H1 (cell line): ENCODE results near the gene LRCH3. TPM values are rescaled to one million over a fixed set of nuclear protein-coding genes. Genes with fewer than 3 reads are reported as not detected.

Experiments
- CTCF ChIA-PET: fragments of 300-600 bp; sonication (Branson Sonifier 250); formaldehyde crosslinking; loops from one replicate; lab custom pipeline; 2021; ENCODE audit not compliant: partially characterized antibody; lab: Charles Lee
- POLR2A ChIA-PET: fragments of 300-600 bp; sonication (Branson Sonifier 250); formaldehyde crosslinking; loops from one replicate; lab custom pipeline; 2021; ENCODE audit warnings: inconsistent platforms; ENCODE audit not compliant: partially characterized antibody; lab: Charles Lee
- DNase-seq, 2 experiments: peaks; one replicate each; pipeline versions ENCODE4 v3.0.0 to v3.0.0-alpha.2; 2010 to 2022; ENCODE audit warnings: low spot score in 2 of 2, low read depth in 1 of 2, mixed read lengths in 1 of 2
- FAIRE-seq: peaks from 2 replicates; lab custom pipeline; 2011; peaks lifted over from hg19 to GRCh38; lab: Jason Lieb, UNC
- H2AFZ ChIP-seq: 2 replicates; pipeline ENCODE4 v1.8.1; 2012; ENCODE audit warnings: low read length, inconsistent platforms
- H2AK5ac ChIP-seq: 2 replicates; pipeline ENCODE4 v1.6.1; 2013; ENCODE audit warnings: low read depth, low read length
- H2BK120ac ChIP-seq: replicated peaks from 2 replicates; pipeline ENCODE3; 2013; ENCODE audit warnings: low read depth, low read length, inconsistent platforms
- H2BK12ac ChIP-seq: 2 replicates; pipeline ENCODE4 v1.6.1; 2013; ENCODE audit warnings: low read depth, low read length
- H2BK15ac ChIP-seq: 2 replicates; pipeline ENCODE4 v1.6.1; 2013; ENCODE audit warnings: low read length
- H2BK20ac ChIP-seq: 2 replicates; pipeline ENCODE4 v1.6.1; 2013; ENCODE audit warnings: low read length
- H2BK5ac ChIP-seq: 2 replicates; pipeline ENCODE4 v1.6.1; 2013; ENCODE audit warnings: low read depth, low read length
- H3K14ac ChIP-seq: 2 replicates; pipeline ENCODE4 v1.6.1; 2013; ENCODE audit warnings: inconsistent platforms; ENCODE audit not compliant: insufficient read length
- H3K18ac ChIP-seq: 2 replicates; pipeline ENCODE4 v1.6.1; 2013; ENCODE audit warnings: low read length; ENCODE audit errors: extremely low read depth
- H3K23ac ChIP-seq: 2 replicates; pipeline ENCODE4 v1.6.1; 2013; ENCODE audit warnings: inconsistent platforms; ENCODE audit not compliant: insufficient read length
- H3K23me2 ChIP-seq: 2 replicates; pipeline ENCODE4 v1.6.1; 2013; ENCODE audit warnings: low read depth, low read length
- H3K27ac ChIP-seq: 2 replicates; pipeline ENCODE4 v1.6.1; 2011; ENCODE audit warnings: low read depth, low read length, inconsistent platforms
- H3K27me3 ChIP-seq, 4 experiments: replicated peaks in 1 of 4; 1 replicate in 1 of 4; 2 replicates in 3 of 4; pipeline versions ENCODE4 v1.6.1 to v1.8.1; 2011 to 2013; ENCODE audit warnings: low read length in 3 of 4, mild to moderate bottlenecking in 3 of 4, inconsistent platforms in 2 of 4, mixed read lengths in 2 of 4, moderate library complexity in 1 of 4; ENCODE audit not compliant: control insufficient read depth in 3 of 4, insufficient read depth in 3 of 4; ENCODE audit errors: extremely low read depth in 1 of 4
- H3K36me3 ChIP-seq, 4 experiments: 2 replicates each; pipeline versions ENCODE4 v1.6.1 to v1.8.1; 2011 to 2013; ENCODE audit warnings: mild to moderate bottlenecking in 4 of 4, low read length in 3 of 4, moderate library complexity in 2 of 4, control low read depth in 1 of 4, inconsistent platforms in 1 of 4; ENCODE audit not compliant: insufficient read depth in 4 of 4, control insufficient read depth in 2 of 4
- H3K4ac ChIP-seq: replicated peaks from 2 replicates; pipeline ENCODE3; 2013; ENCODE audit warnings: low read length, low read depth, mixed read lengths, inconsistent platforms; ENCODE audit not compliant: insufficient read length
- H3K4me1 ChIP-seq, 4 experiments: replicated peaks in 1 of 4; 1 replicate in 1 of 4; 2 replicates in 3 of 4; pipeline versions ENCODE4 v1.6.1 to v1.8.1; 2011 to 2013; ENCODE audit warnings: low read length in 3 of 4, inconsistent platforms in 2 of 4, mixed read lengths in 1 of 4; ENCODE audit not compliant: insufficient read depth in 4 of 4, control insufficient read depth in 3 of 4
- H3K4me2 ChIP-seq, 2 experiments: 2 replicates each; pipeline versions ENCODE4 v1.6.1 to v1.8.1; 2011 to 2013; ENCODE audit warnings: low read depth in 2 of 2, low read length in 2 of 2, control low read depth in 1 of 2, inconsistent platforms in 1 of 2, mild to moderate bottlenecking in 1 of 2; ENCODE audit not compliant: insufficient read depth in 1 of 2
- H3K4me3 ChIP-seq, 4 experiments: fragments of 200-600, 300-600 bp in 1 of 4; sonication (generic), shearing (Covaris generic), sonication (Bioruptor Twin) in 1 of 4; 2 replicates each; pipeline versions ENCODE4 v1.5.1 to v1.8.1; 2011 to 2016; ENCODE audit warnings: low read length in 4 of 4, low read depth in 3 of 4, control low read depth in 2 of 4, inconsistent platforms in 2 of 4, mild to moderate bottlenecking in 2 of 4, mixed read lengths in 1 of 4, moderate library complexity in 1 of 4; ENCODE audit not compliant: insufficient read depth in 2 of 4; ENCODE audit errors: extremely low read depth in 1 of 4
- H3K56ac ChIP-seq: replicated peaks from 2 replicates; pipeline ENCODE3; 2013; ENCODE audit warnings: low read depth, mild to moderate bottlenecking, mixed read lengths, low read length, inconsistent platforms; ENCODE audit not compliant: insufficient read length
- H3K79me1 ChIP-seq: 2 replicates; pipeline ENCODE4 v1.6.1; 2013; ENCODE audit warnings: low read depth, low read length, control low read depth
- H3K79me2 ChIP-seq, 2 experiments: 2 replicates each; pipeline versions ENCODE4 v1.6.1 to v1.8.1; 2012 to 2013; ENCODE audit warnings: low read length in 2 of 2, mild to moderate bottlenecking in 2 of 2, inconsistent platforms in 1 of 2; ENCODE audit not compliant: insufficient read depth in 2 of 2, control insufficient read depth in 1 of 2
- H3K9ac ChIP-seq, 4 experiments: replicated peaks in 1 of 4; 1 replicate in 1 of 4; 2 replicates in 3 of 4; pipeline versions ENCODE4 v1.6.1 to v1.8.1; 2011 to 2013; ENCODE audit warnings: low read depth in 3 of 4, low read length in 3 of 4, control low read depth in 2 of 4, mild to moderate bottlenecking in 2 of 4, moderate library complexity in 2 of 4, inconsistent platforms in 1 of 4; ENCODE audit errors: extremely low read depth in 1 of 4
- H3K9me3 ChIP-seq, 2 experiments: 2 replicates each; pipeline versions ENCODE4 v1.6.1 to v1.8.1; 2012 to 2013; ENCODE audit warnings: mild to moderate bottlenecking in 2 of 2, moderate library complexity in 2 of 2, control low read depth in 1 of 2, inconsistent platforms in 1 of 2, low read depth in 1 of 2, low read length in 1 of 2, mixed read lengths in 1 of 2; ENCODE audit not compliant: insufficient read depth in 2 of 2
- H4K20me1 ChIP-seq, 2 experiments: replicated peaks in 1 of 2; 2 replicates each; pipeline versions ENCODE3 to v1.8.1; 2011 to 2013; ENCODE audit warnings: inconsistent platforms in 2 of 2, low read length in 2 of 2, mild to moderate bottlenecking in 1 of 2; ENCODE audit not compliant: insufficient read depth in 2 of 2, control insufficient read depth in 1 of 2
- H4K5ac ChIP-seq: 2 replicates; pipeline ENCODE4 v1.6.1; 2013; ENCODE audit warnings: low read length, low read depth, mixed read lengths, inconsistent platforms; ENCODE audit not compliant: insufficient read length
- H4K8ac ChIP-seq: 2 replicates; pipeline ENCODE4 v1.8.0; 2013; ENCODE audit warnings: mild to moderate bottlenecking, moderate library complexity, low read length, inconsistent platforms; ENCODE audit not compliant: insufficient read depth; ENCODE audit errors: extremely low read depth
- H4K91ac ChIP-seq: replicated peaks from 2 replicates; pipeline ENCODE3; 2013; ENCODE audit warnings: low read length, mixed read lengths, inconsistent platforms; ENCODE audit not compliant: insufficient read length
- ASH2L ChIP-seq: fragments of 200-600, 300-600 bp; sonication (generic); IDR thresholded peaks from one replicate; pipeline ENCODE4 v1.7.1; 2017; ENCODE audit warnings: low read length
- BACH1 ChIP-seq: IDR thresholded peaks from 2 replicates; pipeline ENCODE4 v1.6.1; 2012; ENCODE audit warnings: low read length, improper control_type of control experiment
- JUN ChIP-seq: IDR thresholded peaks from 2 replicates; pipeline ENCODE4 v1.6.1; 2011; ENCODE audit warnings: low read depth, mild to moderate bottlenecking, improper control_type of control experiment, low read length
- KDM4A ChIP-seq: IDR thresholded peaks from one replicate; pipeline ENCODE4 v1.7.1; 2012; ENCODE audit warnings: low read depth, mild to moderate bottlenecking, moderate library complexity, low read length, inconsistent platforms; ENCODE audit not compliant: severe bottlenecking
- MAFK ChIP-seq: IDR thresholded peaks from 2 replicates; pipeline ENCODE4 v1.6.1; 2012; ENCODE audit warnings: low read depth, mild to moderate bottlenecking, improper control_type of control experiment, low read length
- POLR2AphosphoS5 ChIP-seq: IDR thresholded peaks from 2 replicates; pipeline ENCODE4 v1.6.1; 2011; ENCODE audit warnings: low read depth, low read length
- RAD21 ChIP-seq, 2 experiments: IDR thresholded peaks in 1 of 2; conservative IDR thresholded peaks in 1 of 2; 2 replicates each; pipeline ENCODE4 v1.6.1; 2011; ENCODE audit warnings: low read depth in 2 of 2, low read length in 2 of 2, improper control_type of control experiment in 1 of 2, inconsistent platforms in 1 of 2, mild to moderate bottlenecking in 1 of 2, moderate library complexity in 1 of 2
- SAP30 ChIP-seq: fragments of 300-600 bp; sonication (generic); IDR thresholded peaks from 2 replicates; pipeline ENCODE4 v1.7.1; 2012; ENCODE audit warnings: low read length, moderate library complexity, mild to moderate bottlenecking, inconsistent platforms; ENCODE audit not compliant: insufficient read depth, insufficient replicate concordance
- SIRT6 ChIP-seq: IDR thresholded peaks from one replicate; pipeline ENCODE4 v1.7.1; 2012; ENCODE audit warnings: low read length, inconsistent platforms
- SIX5 ChIP-seq: IDR thresholded peaks from 2 replicates; pipeline ENCODE4 v1.6.1; 2011; ENCODE audit warnings: mild to moderate bottlenecking, low read depth, low read length
- TBP ChIP-seq: IDR thresholded peaks from 2 replicates; pipeline ENCODE4 v1.6.1; 2011; ENCODE audit warnings: low read depth, low read length, improper control_type of control experiment
- TCF12 ChIP-seq: IDR thresholded peaks from 2 replicates; pipeline ENCODE4 v1.6.1; 2011; ENCODE audit warnings: low read depth, mild to moderate bottlenecking, low read length
- USF2 ChIP-seq: IDR thresholded peaks from 2 replicates; pipeline ENCODE4 v1.6.1; 2011; ENCODE audit warnings: low read length, improper control_type of control experiment
- WGBS, 2 experiments: shearing (Covaris generic) in 1 of 2; methylation state at CpG; one replicate each; pipeline versions ENCODE4 v1.1.6 to v1.1.7; 2013 to 2015; ENCODE audit warnings: low lambda C conversion rate in 2 of 2, mixed read lengths in 2 of 2, inconsistent platforms in 1 of 2, low coverage in 1 of 2, missing lambda C conversion rate in 1 of 2; ENCODE audit not compliant: insufficient replicate concordance in 2 of 2, insufficient coverage in 1 of 2, insufficient read length in 1 of 2; ENCODE audit errors: extremely low coverage in 1 of 2, missing lambda C conversion rate in 1 of 2; 5-methylcytosine and 5-hydroxymethylcytosine counted together
- polyA plus RNA-seq, 7 experiments: library from polyadenylated mRNA; depleted of rRNA in 3 of 7; stranded (reverse) in 5 of 7; unstranded in 2 of 7; fragments of >200 nt in 5 of 7; fragments of 200-250 nt in 2 of 7; gene quantifications; 1 replicate in 5 of 7; 2 replicates in 1 of 7; 4 replicates in 1 of 7; pipeline versions ENCODE4 v1.2.1 to v1.2.3, GENCODE V29; 2011 to 2013; ENCODE audit warnings: missing spikeins in 2 of 7, mixed read lengths in 2 of 7
- total RNA-seq: library from RNA; stranded (reverse); fragmentation: NEBNext Ultra II Directional; extraction: Animal tissue kit (Norgen Biotek cat#: 25700); gene quantifications from 2 replicates; pipeline ENCODE4 v1.2.1, GENCODE V29; 2021

Gene LRCH3
- total and polyA plus RNA-seq, 2 of the 8 experiments (the other 6 are each of a cell fraction or from before 2014, with no cell fraction given): 58.4 to 66.0 TPM

GRCh38 chr3:197936819-197937384 lies 145.8 kb downstream of the LRCH3 start:
- H3K9me3 ChIP-seq: no peaks in the 10 kb centered on the region
- H2BK15ac ChIP-seq: no peak overlapping the region
- no peak overlapping the region for H2BK120ac ChIP-seq
- H3K23me2 ChIP-seq: no peaks in the 10 kb centered on the region
- H3K4ac ChIP-seq: no peak overlapping the region
- H3K79me1 ChIP-seq: no peaks in the 10 kb centered on the region
- no peaks in the 10 kb centered on the region for H3K36me3 ChIP-seq
- H3K9ac ChIP-seq: no peak overlapping the region
- no peak overlapping the region for H2BK12ac ChIP-seq
- no peak overlapping the region for H2BK20ac ChIP-seq
- H3K18ac ChIP-seq: no peak overlapping the region
- H3K56ac ChIP-seq: no peak overlapping the region
- no peaks in the 10 kb centered on the region for H3K79me2 ChIP-seq
- H3K4me1 ChIP-seq: peaks cover 0 to 4% (median 0%) of the 10 kb centered on the region in 4 experiments; a peak in 1 of 7 replicates
- DNase-seq: no peak
- H3K14ac ChIP-seq: no peak overlapping the region
- H4K20me1 ChIP-seq: no peaks in the 10 kb centered on the region
- no peak overlapping the region; a peak in 2 of 4 replicates for H3K4me2 ChIP-seq
- CTCF ChIA-PET: interaction anchor here (0.5 to 2.5 kb wide), 8 partner anchors 10 to 236 kb away, joined by 3 to 20 read pairs (median 3); no protein-coding TSS in a partner anchor
- no peak for FAIRE-seq
- no peaks in the 10 kb centered on the region for H3K27me3 ChIP-seq
- no peak overlapping the region for H4K5ac ChIP-seq
- 0 out of 2 replicates have a peak overlapping the region, but pooled peaks have one; percentile 3 for H3K27ac ChIP-seq
- no peak overlapping the region for H4K8ac ChIP-seq
- no peak overlapping the region for H2AK5ac ChIP-seq
- H2AFZ ChIP-seq: no peak overlapping the region
- no peak overlapping the region; a peak in 1 of 8 replicates for H3K4me3 ChIP-seq
- H4K91ac ChIP-seq: no peak overlapping the region
- WGBS, 2 experiments: 89% methylated on average over 15 of the region's 15 CpGs; no CpG with 5 or more reads in 1 of the 2 experiments
- no peak overlapping the region for H3K23ac ChIP-seq
- no peak overlapping the region for H2BK5ac ChIP-seq
- POLR2A ChIA-PET: interaction anchor here (0.6 to 2.1 kb wide), 2 partner anchors 13 to 84 kb away, joined by 3 to 8 read pairs; partner anchors contain the start of gene RPL35A
- TF ChIP-seq SIRT6 (no peak), ASH2L (no peak), JUN (no peak), USF2 (no peak), MAFK (no peak), RAD21 (IDR thresholded peaks at IDR 0.05 in 1 of 2, conservative IDR thresholded peaks at IDR 0.05 in 1 of 2; ENCODE audit: low read depth in 2 of 2, low read length in 2 of 2) (no peak), BACH1 (no peak), SAP30 (no peak), SIX5 (no peak), TBP (no peak), POLR2AphosphoS5 (no peak), KDM4A (no peak), TCF12 (no peak)
